B cell (primary cell): ENCODE results near the gene DGKZ.
"Not testable (repeated sequence)": the region's sequence is repeated elsewhere in the genome, so short reads cannot be mapped to it uniquely, and the experiment has no call there.

ENCODE experiments used
- CTCF ChIP-seq: fragments of 200-600 bp; IDR thresholded peaks from one replicate; pipeline ENCODE4 v1.8.0; 2022; ENCODE audit warnings: antibody characterized with exemption, mild to moderate bottlenecking
- EZH2 ChIP-seq: IDR thresholded peaks from 2 replicates; pipeline ENCODE4 v1.6.1; 2012; ENCODE audit warnings: borderline replicate concordance, low read depth, mild to moderate bottlenecking, moderate library complexity, low read length; ENCODE audit not compliant: insufficient read depth, poor library complexity, severe bottlenecking

- not testable (repeated sequence) for TF ChIP-seq CTCF, EZH2
Observed at GRCh38 chr11:46371262-46371661, 24.0 kb downstream of the DGKZ start.
